Measurements from ENCODE around the gene RGS7. TPM values are rescaled to one million over a fixed set of nuclear protein-coding genes. Genes with fewer than 3 reads are reported as not detected.

The RGS7 gene
- total RNA-seq, 2 experiments from 2014 or later: not detected

DNA sequence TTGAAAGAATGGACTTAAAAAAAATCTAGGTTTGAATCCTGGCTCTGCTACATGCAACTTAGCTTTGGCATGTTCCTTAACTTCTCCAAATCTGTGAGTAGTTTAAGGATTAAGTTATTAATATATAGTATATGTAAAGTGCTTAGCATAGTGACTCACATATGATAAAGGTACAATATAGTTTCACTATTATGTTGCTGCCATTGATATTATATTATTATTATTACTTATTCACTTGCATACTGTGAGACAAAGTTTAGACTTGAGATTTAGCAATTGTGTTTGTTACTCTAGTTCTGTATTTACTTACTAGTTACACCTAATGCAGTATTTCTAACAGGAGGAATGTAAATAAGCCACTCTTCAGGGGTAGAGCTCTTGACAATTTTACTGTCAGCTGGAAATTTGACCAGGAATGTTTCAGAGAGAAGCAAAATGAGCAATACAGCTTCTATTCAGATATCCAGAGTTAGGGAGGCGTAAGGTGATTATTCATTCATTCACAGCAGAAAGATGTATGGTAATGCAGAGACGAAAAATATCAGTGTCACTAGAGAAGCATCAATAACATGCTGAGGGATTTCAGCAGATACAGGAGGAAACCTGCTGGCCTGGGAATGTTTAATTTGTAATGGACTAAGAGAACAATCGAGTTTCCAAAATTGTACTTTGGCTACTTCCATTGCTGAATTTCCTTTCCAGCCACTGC is 25.5 kb downstream of the RGS7 start:
- Mint-ChIP-seq H3K27me3 (no peaks in the 10 kb centered on the region), H3K27ac (no peak overlapping the region), H3K9me3 (peaks cover 2% of the 10 kb centered on the region), H3K4me3 (no peak overlapping the region), H3K4me1 (ENCODE audit: low read depth) (no peaks in the 10 kb centered on the region), H3K36me3 (ENCODE audit: low read depth) (no peaks in the 10 kb centered on the region)
- no peak overlapping the region for H3K27ac ChIP-seq (ENCODE audit: low read depth in 1 of 2, low read length in 2 of 2)
- no peak for ATAC-seq (ENCODE audit: poor library complexity)
- ChIA-PET POLR2A (no interaction called here), CTCF (no interaction called here)
- intact Hi-C loops (cut with DNase I, micrococcal nuclease): no loop called here
- no peak for DNase-seq
- no peaks in the 10 kb centered on the region for H3K4me1 ChIP-seq (ENCODE audit: insufficient read depth, low read length)
- TF ChIP-seq, protein P1, sequence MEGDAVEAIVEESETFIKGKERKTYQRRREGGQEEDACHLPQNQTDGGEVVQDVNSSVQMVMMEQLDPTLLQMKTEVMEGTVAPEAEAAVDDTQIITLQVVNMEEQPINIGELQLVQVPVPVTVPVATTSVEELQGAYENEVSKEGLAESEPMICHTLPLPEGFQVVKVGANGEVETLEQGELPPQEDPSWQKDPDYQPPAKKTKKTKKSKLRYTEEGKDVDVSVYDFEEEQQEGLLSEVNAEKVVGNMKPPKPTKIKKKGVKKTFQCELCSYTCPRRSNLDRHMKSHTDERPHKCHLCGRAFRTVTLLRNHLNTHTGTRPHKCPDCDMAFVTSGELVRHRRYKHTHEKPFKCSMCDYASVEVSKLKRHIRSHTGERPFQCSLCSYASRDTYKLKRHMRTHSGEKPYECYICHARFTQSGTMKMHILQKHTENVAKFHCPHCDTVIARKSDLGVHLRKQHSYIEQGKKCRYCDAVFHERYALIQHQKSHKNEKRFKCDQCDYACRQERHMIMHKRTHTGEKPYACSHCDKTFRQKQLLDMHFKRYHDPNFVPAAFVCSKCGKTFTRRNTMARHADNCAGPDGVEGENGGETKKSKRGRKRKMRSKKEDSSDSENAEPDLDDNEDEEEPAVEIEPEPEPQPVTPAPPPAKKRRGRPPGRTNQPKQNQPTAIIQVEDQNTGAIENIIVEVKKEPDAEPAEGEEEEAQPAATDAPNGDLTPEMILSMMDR (IDR thresholded peaks at IDR 0.05): no peak
- no peak overlapping the region for H3K4me3 ChIP-seq (ENCODE audit: low read length)
- H3K36me3 ChIP-seq (ENCODE audit: insufficient read depth, low read length): no peaks in the 10 kb centered on the region
- peaks cover 0 to 8% of the 10 kb centered on the region in 2 experiments for H3K9me3 ChIP-seq (ENCODE audit: control insufficient read depth in 1 of 2, insufficient read depth in 1 of 2, low read length in 2 of 2)
- H3K27me3 ChIP-seq (ENCODE audit: control insufficient read depth in 1 of 2, insufficient read depth in 2 of 2, low read length in 2 of 2): no peaks in the 10 kb centered on the region

DNA sequence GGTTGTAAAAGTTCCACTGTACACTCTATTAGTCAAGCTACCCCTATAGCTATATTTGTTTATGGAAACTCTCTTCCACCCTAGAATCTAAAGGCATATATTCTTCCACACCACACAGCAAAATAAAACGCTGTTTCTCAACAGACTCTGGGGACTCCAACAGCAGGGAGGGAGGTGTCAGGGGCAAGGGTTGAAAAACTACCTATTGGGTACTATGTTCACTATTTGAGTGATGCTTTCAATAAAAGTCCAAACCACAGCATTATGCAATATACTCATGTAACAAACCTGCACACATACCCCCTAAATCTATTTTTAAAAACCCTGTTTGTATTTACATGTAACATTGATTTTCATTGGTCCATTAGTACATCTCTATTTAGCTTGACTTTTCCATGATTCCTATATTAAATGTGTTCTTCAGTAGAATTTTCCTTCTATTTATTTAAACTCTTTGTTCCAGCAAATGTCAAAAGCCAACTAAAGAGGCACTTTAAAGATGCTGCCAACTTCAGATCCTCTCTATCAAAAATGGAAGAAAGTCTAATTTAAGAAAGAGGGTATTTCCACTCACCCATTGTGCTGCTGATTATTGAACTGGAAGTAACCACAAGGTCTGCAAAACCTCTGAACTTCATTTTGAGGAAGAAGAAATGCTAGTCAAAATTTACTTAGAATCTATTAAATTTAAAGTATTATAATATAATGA is 26.2 kb downstream of the RGS7 start:
- Histone ChIP-seq H3K27me3 (ENCODE audit: control insufficient read depth in 1 of 2, insufficient read depth in 2 of 2, low read length in 2 of 2) (no peaks in the 10 kb centered on the region), H3K36me3 (ENCODE audit: insufficient read depth, low read length) (no peaks in the 10 kb centered on the region), H3K27ac (ENCODE audit: low read depth in 1 of 2, low read length in 2 of 2) (no peak overlapping the region), H3K4me1 (ENCODE audit: insufficient read depth, low read length) (no peaks in the 10 kb centered on the region), H3K4me3 (ENCODE audit: low read length) (no peak overlapping the region), H3K9me3 (ENCODE audit: control insufficient read depth in 1 of 2, insufficient read depth in 1 of 2, low read length in 2 of 2) (peaks cover 0 to 10% of the 10 kb centered on the region in 2 experiments)
- Mint-ChIP-seq H3K4me3 (no peak overlapping the region), H3K27me3 (no peaks in the 10 kb centered on the region), H3K27ac (no peak overlapping the region), H3K36me3 (ENCODE audit: low read depth) (no peaks in the 10 kb centered on the region), H3K9me3 (peaks cover 2% of the 10 kb centered on the region), H3K4me1 (ENCODE audit: low read depth) (no peaks in the 10 kb centered on the region)
- ChIA-PET POLR2A (no interaction called here), CTCF (no interaction called here)
- DNase-seq: no peak
- ATAC-seq (ENCODE audit: poor library complexity): no peak
- intact Hi-C loops (cut with DNase I, micrococcal nuclease): no loop called here
- TF ChIP-seq, protein P1 (IDR thresholded peaks at IDR 0.05): no peak

DNA sequence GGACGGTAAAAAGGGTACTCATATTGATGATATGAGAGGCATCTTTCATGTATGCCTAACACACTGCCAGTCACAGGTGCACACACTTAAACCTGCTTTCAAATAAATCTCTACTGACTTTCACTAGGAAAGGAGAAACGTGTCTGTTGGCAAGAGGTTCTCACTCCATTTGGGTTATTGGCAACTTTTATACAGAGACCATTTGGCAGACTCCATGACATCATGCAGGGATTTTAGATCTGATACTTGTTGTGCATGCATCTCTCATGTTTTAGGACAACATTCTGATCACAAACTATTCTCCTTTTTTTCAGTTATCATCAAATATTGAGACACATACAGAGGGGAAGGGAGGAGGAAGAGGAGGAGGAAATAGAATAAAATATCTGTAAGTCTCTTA is 31.5 kb downstream of the RGS7 start:
- no peaks in the 10 kb centered on the region for H3K36me3 Mint-ChIP-seq (ENCODE audit: low read depth)
- H3K4me3 Mint-ChIP-seq: no peak overlapping the region
- no peak overlapping the region for H3K4me3 ChIP-seq (ENCODE audit: low read length)
- peaks cover 0 to 10% of the 10 kb centered on the region in 2 experiments for H3K9me3 ChIP-seq (ENCODE audit: control insufficient read depth in 1 of 2, insufficient read depth in 1 of 2, low read length in 2 of 2)
- H3K27me3 Mint-ChIP-seq: no peaks in the 10 kb centered on the region
- H3K27ac Mint-ChIP-seq: no peak overlapping the region
- ATAC-seq (ENCODE audit: poor library complexity) (no peak), DNase-seq (no peak)
- intact Hi-C loops (cut with DNase I, micrococcal nuclease): no loop called here
- no peak overlapping the region for H3K27ac ChIP-seq (ENCODE audit: low read depth in 1 of 2, low read length in 2 of 2)
- H3K4me1 Mint-ChIP-seq (ENCODE audit: low read depth): no peaks in the 10 kb centered on the region
- TF ChIP-seq, protein P1 (IDR thresholded peaks at IDR 0.05): no peak
- H3K4me1 ChIP-seq (ENCODE audit: insufficient read depth, low read length): no peaks in the 10 kb centered on the region
- no peaks in the 10 kb centered on the region for H3K27me3 ChIP-seq (ENCODE audit: control insufficient read depth in 1 of 2, insufficient read depth in 2 of 2, low read length in 2 of 2)
- ChIA-PET CTCF (no interaction called here), POLR2A (no interaction called here)
- no peaks in the 10 kb centered on the region for H3K36me3 ChIP-seq (ENCODE audit: insufficient read depth, low read length)
- H3K9me3 Mint-ChIP-seq: peaks cover 2% of the 10 kb centered on the region
